ENCODE data around the gene WDR27.

Gene WDR27

DNA sequence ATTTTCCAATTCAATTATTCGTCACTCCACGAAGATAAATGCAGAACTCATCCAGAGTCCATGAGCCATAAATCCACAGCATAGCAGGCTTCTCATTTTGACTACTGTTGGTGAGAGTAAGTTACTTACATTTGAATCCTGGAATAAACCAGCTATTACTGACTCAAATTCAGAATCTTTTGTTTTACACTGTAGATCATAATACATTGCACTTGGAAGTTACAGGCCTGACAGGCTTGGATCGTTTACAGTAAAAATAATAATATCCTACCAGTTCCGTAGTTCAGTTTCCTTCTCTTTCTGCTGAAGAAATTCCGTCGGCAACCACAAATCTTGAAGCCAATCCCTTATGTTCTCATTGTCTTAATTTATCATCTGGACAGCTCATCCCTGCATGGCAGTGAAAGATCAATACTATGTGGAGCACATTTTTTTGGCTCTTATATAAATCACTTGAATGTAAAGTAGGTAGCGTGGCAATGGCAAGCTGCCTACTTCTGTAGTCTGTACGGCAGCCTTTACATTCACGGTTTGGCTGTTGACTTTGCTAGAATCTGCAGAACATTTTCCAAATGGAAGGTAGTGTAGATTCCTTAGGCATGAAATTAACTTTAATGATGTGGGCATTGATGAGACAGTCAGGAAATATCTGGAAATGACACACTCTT, 142.9 kb downstream of the WDR27 start:
- no peak for TF ChIP-seq CTCF (conservative IDR thresholded peaks at IDR 0.05)
- H3K27ac ChIP-seq: no peak overlapping the region

DNA sequence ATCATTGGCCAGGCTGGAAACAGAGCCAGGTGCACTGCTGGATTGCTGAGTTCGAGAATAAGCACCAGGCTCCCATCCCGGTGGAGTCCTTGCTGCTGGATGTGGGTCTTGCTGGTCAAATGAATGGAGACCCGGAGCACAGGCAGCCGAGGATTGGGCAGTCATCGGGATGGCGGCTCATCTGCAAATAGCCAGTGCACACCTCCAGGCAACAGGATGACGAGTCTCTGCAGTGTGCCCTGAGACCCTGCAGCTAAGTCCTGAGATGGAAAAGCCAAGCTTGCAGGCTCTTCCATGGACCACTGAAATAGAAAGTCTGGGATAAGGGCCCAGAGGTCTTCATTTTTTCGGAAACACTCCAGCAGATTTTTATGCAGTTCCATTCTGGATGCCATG, 143.5 kb downstream of the WDR27 start:
- no peak overlapping the region for H3K27ac ChIP-seq
- TF ChIP-seq CTCF (conservative IDR thresholded peaks at IDR 0.05): no peak

DNA sequence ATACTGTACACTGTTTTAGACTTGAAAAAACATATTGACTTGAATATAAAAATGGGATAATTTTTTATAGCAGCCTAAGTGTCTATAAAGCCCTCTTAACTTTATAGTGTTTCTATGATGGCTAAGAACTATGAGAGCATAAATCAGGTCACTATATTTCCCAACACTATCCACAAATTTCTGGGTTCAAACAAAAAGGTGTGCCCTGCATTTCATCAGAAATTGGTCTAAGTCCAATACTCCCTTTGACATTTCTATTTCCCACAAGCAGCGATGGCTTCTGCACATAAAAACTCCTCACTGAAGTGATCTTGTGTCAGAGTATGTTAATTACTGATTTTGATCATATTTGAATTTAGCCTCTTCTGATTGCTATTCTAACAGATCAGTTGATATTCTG, 143.9 kb downstream of the WDR27 start:
- no peak overlapping the region for H3K27ac ChIP-seq
- no peak for TF ChIP-seq CTCF (conservative IDR thresholded peaks at IDR 0.05)

DNA sequence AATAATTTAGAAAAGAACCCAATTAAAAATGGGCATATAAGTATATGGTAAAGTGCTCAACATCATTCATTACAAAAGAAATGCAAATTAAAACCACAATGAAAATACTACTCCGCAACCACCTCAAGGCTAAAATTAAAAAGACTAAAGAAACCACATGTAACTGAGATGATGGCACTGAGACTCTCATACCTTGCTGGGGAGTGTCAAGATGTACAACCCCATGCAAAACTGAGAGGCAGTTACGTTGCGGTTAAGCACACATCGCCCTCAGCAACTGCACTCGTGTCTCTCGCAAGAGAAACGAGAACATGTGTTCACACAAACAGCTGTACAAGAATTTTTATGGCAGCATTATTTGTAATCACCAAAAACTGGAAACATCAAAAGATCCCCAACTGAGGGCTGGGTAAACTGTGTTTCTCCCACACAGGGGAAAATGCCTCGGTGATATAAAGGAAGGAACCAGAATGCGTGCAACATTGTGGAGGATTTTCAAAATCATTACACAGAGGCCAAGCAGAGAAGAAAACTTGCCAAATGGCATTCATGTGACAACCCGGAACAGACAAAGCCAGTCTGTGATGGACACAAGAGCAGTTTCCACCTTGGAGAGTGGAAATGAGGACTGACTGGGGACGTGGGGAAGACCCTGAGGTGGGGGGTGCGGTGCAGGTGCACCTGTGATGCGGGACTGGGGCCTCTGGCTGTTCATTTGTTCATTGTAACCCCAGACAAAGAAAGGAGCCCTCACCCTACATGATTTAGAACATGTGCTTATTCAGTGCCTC, 144.9 kb downstream of the WDR27 start:
- no peak overlapping the region for H3K27ac ChIP-seq
- TF ChIP-seq CTCF (conservative IDR thresholded peaks at IDR 0.05): no peak

- no peak overlapping the region for H3K27ac ChIP-seq
Measured at GRCh38 chr6:169555971-169556617, 145.7 kb downstream of the WDR27 start.

DNA sequence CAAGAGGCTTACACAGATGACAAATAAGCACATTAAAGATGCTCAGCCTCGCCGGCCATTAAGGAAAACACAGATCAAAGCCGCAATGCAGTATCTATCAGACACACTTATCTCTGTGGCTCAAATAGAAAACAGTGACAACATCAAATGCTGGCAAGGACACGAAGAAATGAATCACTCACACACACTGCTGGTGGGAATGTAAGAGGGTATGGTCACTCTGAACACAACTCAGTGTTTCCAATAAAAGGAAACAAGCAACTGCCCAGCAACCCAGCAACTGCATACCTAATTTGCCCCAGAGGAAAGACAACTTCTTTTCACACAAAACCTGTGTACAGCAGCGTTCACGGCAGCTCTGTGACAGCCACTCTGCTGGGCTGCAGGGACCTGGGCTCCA, 155.8 kb downstream of the WDR27 start:
- no peak for TF ChIP-seq CTCF (conservative IDR thresholded peaks at IDR 0.05)
- no peak overlapping the region for H3K27ac ChIP-seq

More at GRCh38 chr6:169555971-169556617, 145.7 kb downstream of the WDR27 start:
- TF ChIP-seq CTCF (conservative IDR thresholded peaks at IDR 0.05): no peak

GRCh38 chr6:169543704-169544103, 158.1 kb downstream of the WDR27 start:
- TF ChIP-seq CTCF (conservative IDR thresholded peaks at IDR 0.05): no peak
- no peak overlapping the region for H3K27ac ChIP-seq
